GM12878 (cell line): Measurements from ENCODE around the gene FAM118A. TPM values are rescaled to one million over a fixed set of nuclear protein-coding genes. Genes with fewer than 3 reads are reported as not detected.

Experiments
- ATAC-seq: fragments of 200-7000 bp; cut with Tn5 transposase; 3 replicates; pipeline ENCODE4 v1.9.1; 2020; ENCODE audit warnings: mild to moderate bottlenecking, moderate library complexity
- BruUV-seq: library from RNA; stranded (reverse); fragments of 400-500 nt; replicated peaks from 2 replicates; lab custom pipeline; 2021; lab: Mats Ljungman, UMichigan
- CTCF ChIA-PET: fragments of 300-600 bp; sonication (Branson Sonifier 250); formaldehyde crosslinking; extraction: SDS; loops from one replicate; lab custom pipeline; 2021; ENCODE audit warnings: inconsistent platforms; lab: Yijun Ruan, JAX
- POLR2A ChIA-PET: fragments of 350-600 bp; formaldehyde crosslinking; extraction: SDS; loops from one replicate; lab custom pipeline; 2021; ENCODE audit warnings: inconsistent platforms; lab: Charles Lee
- RAD21 ChIA-PET: fragments of 300-600 bp; sonication (Branson Sonifier 250); formaldehyde crosslinking; loops from one replicate; lab custom pipeline; 2023; ENCODE audit warnings: antibody characterized with exemption; ENCODE audit not compliant: unreplicated experiment; lab: Charles Lee
- SMC1A ChIA-PET: fragments of 300-600 bp; sonication (Branson Sonifier 250); formaldehyde crosslinking; loops from one replicate; lab custom pipeline; 2023; ENCODE audit not compliant: unreplicated experiment, uncharacterized antibody; lab: Charles Lee
- DNase-seq: peaks from one replicate; pipeline ENCODE4 v3.0.0-alpha.2; 2011; ENCODE audit warnings: low read depth, low spot score
- FAIRE-seq: peaks from 3 replicates; lab custom pipeline; 2011; peaks lifted over from hg19 to GRCh38; lab: Jason Lieb, UNC
- H2AFZ ChIP-seq: 2 replicates; pipeline ENCODE4 v1.6.0; 2011; ENCODE audit warnings: low read depth, low read length, control low read depth; ENCODE audit not compliant: control insufficient read depth
- H3K27ac ChIP-seq: 2 replicates; pipeline ENCODE4 v1.5.1; 2011; ENCODE audit warnings: control low read depth; ENCODE audit not compliant: control insufficient read depth, insufficient read depth
- H3K27me3 ChIP-seq, 2 experiments: replicated peaks in 1 of 2; 2 replicates each; pipeline versions ENCODE4 v1.6.0 to v1.6.1; 2011; ENCODE audit warnings: low read length in 1 of 2; ENCODE audit not compliant: control insufficient read depth in 2 of 2, insufficient read depth in 2 of 2
- H3K36me3 ChIP-seq, 2 experiments: 2 replicates each; pipeline ENCODE4 v1.5.1; 2011; ENCODE audit warnings: low read length in 1 of 2; ENCODE audit not compliant: control insufficient read depth in 2 of 2, insufficient read depth in 2 of 2
- H3K4me1 ChIP-seq: 2 replicates; pipeline ENCODE4 v1.6.1; 2011; ENCODE audit warnings: mild to moderate bottlenecking, low read length, moderate library complexity, mixed read lengths; ENCODE audit not compliant: control insufficient read depth, insufficient read depth
- H3K4me2 ChIP-seq: 2 replicates; pipeline ENCODE4 v1.6.0; 2011; ENCODE audit warnings: control low read depth; ENCODE audit not compliant: control insufficient read depth, insufficient read depth
- H3K4me3 ChIP-seq: fragments of 200-600 bp; sonication (generic); 2 replicates; pipeline ENCODE4 v1.5.1; 2016
- H3K79me2 ChIP-seq: 2 replicates; pipeline ENCODE4 v1.6.0; 2011; ENCODE audit warnings: low read length; ENCODE audit not compliant: control insufficient read depth, insufficient read depth
- H3K9ac ChIP-seq: 2 replicates; pipeline ENCODE4 v1.8.0; 2011; ENCODE audit warnings: low read length, control low read depth, mixed read lengths; ENCODE audit not compliant: control insufficient read depth, insufficient read depth
- H3K9me3 ChIP-seq: replicated peaks from 3 replicates; pipeline ENCODE4 v1.5.1; 2011; ENCODE audit warnings: mild to moderate bottlenecking, low read length; ENCODE audit not compliant: control insufficient read depth, insufficient read depth
- H4K20me1 ChIP-seq: 2 replicates; pipeline ENCODE4 v1.6.0; 2011; ENCODE audit not compliant: control insufficient read depth, insufficient read depth
- CBX3 ChIP-seq: fragments of 200-600 bp; sonication (generic); IDR thresholded peaks from 2 replicates; pipeline ENCODE4 v1.6.1; 2016; ENCODE audit warnings: low read depth, borderline replicate concordance
- CEBPB ChIP-seq, 2 experiments: fragments of 150-350 bp in 1 of 2; IDR thresholded peaks; 2 replicates each; pipeline ENCODE4 v1.6.1; 2012 to 2014; ENCODE audit warnings: low read depth in 2 of 2, low read length in 2 of 2, borderline replicate concordance in 1 of 2, inconsistent platforms in 1 of 2
- NFIC ChIP-seq: IDR thresholded peaks from 2 replicates; pipeline ENCODE4 v1.6.1; 2012; ENCODE audit warnings: low read depth, mild to moderate bottlenecking, inconsistent platforms, low read length, moderate library complexity
- NFYB ChIP-seq: IDR thresholded peaks from 2 replicates; pipeline ENCODE4 v1.6.1; 2011; ENCODE audit warnings: low read depth, mild to moderate bottlenecking, low read length, improper control_type of control experiment, moderate library complexity; ENCODE audit not compliant: insufficient read depth
- NRF1 ChIP-seq: conservative IDR thresholded peaks from 2 replicates; pipeline ENCODE4 v1.6.1; 2011; ENCODE audit warnings: mild to moderate bottlenecking, low read depth, low read length, improper control_type of control experiment
- STAT1 ChIP-seq: fragments of 450-650 bp; conservative IDR thresholded peaks from 2 replicates; pipeline ENCODE4 v1.6.1; 2014; ENCODE audit warnings: antibody characterized with exemption, mild to moderate bottlenecking
- WGBS: methylation state at CpG from one replicate; pipeline ENCODE4 v1.1.6; 2016; ENCODE audit warnings: low lambda C conversion rate; ENCODE audit not compliant: insufficient replicate concordance, insufficient coverage; ENCODE audit errors: missing lambda C conversion rate; 5-methylcytosine and 5-hydroxymethylcytosine counted together
- in situ Hi-C: fragments of 300-500 bp; cut with MboI; formaldehyde crosslinking; loops from 9 replicates; pipeline ENCODE4 v1.14.3; 2018; ENCODE audit warnings: mixed read lengths
- intact Hi-C: fragments of 100-400 bp; cut with micrococcal nuclease; formaldehyde crosslinking; loops from one replicate; pipeline ENCODE4 v1.14.2; 2022; ENCODE audit not compliant: unreplicated experiment
- polyA plus RNA-seq, 11 experiments: library from polyadenylated mRNA; depleted of rRNA in 4 of 11; unstranded in 6 of 11; stranded (reverse) in 5 of 11; fragments of >200 nt; fragmentation: Nextera tagmentation in 4 of 11; fragmentation: Illumina TruSeq in 1 of 11; extraction: Ambion mirVana in 4 of 11; extraction: Trizol in 1 of 11; gene quantifications; 1 replicate in 1 of 11; 2 replicates in 10 of 11; pipeline versions ENCODE4 v1.2.1 to v1.2.3, GENCODE V29; 2011 to 2016; ENCODE audit warnings: inconsistent platforms in 2 of 11, missing spikeins in 2 of 11, low read depth in 1 of 11
- total RNA-seq, 4 experiments: library from RNA; depleted of rRNA in 3 of 4; stranded (reverse); fragments of >200 nt in 3 of 4; fragmentation: Illumina TruSeq in 1 of 4; extraction: Trizol in 1 of 4; gene quantifications; 2 replicates each; pipeline versions ENCODE4 v1.2.1 to v1.2.3, GENCODE V29; 2013 to 2021
- TF ChIP-seq, protein P1 (sequence below): IDR thresholded peaks from 2 replicates; pipeline ENCODE4 v1.6.1; 2011; ENCODE audit warnings: mild to moderate bottlenecking, low read depth, low read length, moderate library complexity; ENCODE audit not compliant: insufficient replicate concordance

The FAM118A gene
- total and polyA plus RNA-seq, 10 of the 15 experiments (the other 5 are each of a cell fraction or from before 2014, with no cell fraction given): 17.4 to 332 (median 56.6) TPM

DNA sequence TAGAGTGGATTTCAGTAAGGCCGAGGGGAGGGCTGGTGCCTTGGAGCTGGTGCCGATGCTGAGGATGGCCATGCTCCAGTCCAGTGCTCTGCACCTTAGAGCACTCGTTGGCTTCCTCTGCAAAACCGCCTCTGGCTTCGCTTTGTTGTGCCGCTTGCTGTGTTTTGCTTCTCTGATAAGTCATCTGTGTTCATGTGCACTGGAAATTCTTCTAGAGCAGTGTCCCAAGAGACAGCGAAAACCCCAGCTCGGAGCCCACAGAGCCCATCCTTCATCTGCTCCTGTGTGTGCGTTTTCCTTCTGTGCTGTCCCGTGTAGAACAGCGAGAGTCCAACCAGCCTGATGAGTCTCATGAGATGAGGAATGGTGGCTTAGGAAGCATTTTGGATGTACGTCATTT lies 12.1 kb downstream of the FAM118A start:
- Histone ChIP-seq H3K79me2 (peaks cover 14% of the 10 kb centered on the region), H3K27me3 (no peaks in the 10 kb centered on the region), H2AFZ (no peak overlapping the region), H3K4me1 (peaks cover 18% of the 10 kb centered on the region), H3K9me3 (no peaks in the 10 kb centered on the region), H4K20me1 (no peaks in the 10 kb centered on the region), H3K4me3 (no peak overlapping the region), H3K36me3 (peaks cover 7 to 16% of the 10 kb centered on the region in 2 experiments; a peak in 3 of 4 replicates), H3K27ac (no peak overlapping the region), H3K9ac (no peak overlapping the region), H3K4me2 (no peak overlapping the region)
- intact Hi-C loops: no loop called here
- ChIA-PET CTCF (no interaction called here), POLR2A (interaction anchor here (0.9 to 1.0 kb wide), 2 partner anchors 9 to 13 kb away, joined by 3 to 4 read pairs; no protein-coding TSS in a partner anchor), RAD21 (no interaction called here), SMC1A (interaction anchor here (0.6 to 1.1 kb wide), 2 partner anchors 13 to 183 kb away, joined by 3 read pairs; no protein-coding TSS in a partner anchor)
- in situ Hi-C loops: no loop called here
- 45% methylated on average over 12 of the region's 12 CpGs for WGBS
- DNase-seq (no peak), FAIRE-seq (no peak), ATAC-seq (no peak)
- no TSS peak for BruUV-seq
- TF ChIP-seq STAT1 (no peak), NFYB (no peak), NRF1 (no peak), CEBPB (IDR thresholded peaks at IDR 0.05; ENCODE audit: borderline replicate concordance in 1 of 2, low read depth in 2 of 2, low read length in 2 of 2) (no peak), CBX3 (no peak), NFIC (no peak)
- TF ChIP-seq, protein P1, sequence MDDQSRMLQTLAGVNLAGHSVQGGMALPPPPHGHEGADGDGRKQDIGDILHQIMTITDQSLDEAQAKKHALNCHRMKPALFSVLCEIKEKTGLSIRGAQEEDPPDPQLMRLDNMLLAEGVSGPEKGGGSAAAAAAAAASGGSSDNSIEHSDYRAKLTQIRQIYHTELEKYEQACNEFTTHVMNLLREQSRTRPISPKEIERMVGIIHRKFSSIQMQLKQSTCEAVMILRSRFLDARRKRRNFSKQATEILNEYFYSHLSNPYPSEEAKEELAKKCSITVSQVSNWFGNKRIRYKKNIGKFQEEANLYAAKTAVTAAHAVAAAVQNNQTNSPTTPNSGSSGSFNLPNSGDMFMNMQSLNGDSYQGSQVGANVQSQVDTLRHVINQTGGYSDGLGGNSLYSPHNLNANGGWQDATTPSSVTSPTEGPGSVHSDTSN: no peak
